Thoracic aorta (tissue), 2 donors: ENCODE data around the gene GPR107. TPM values are rescaled to one million over a fixed set of nuclear protein-coding genes. Genes with fewer than 3 reads are reported as not detected.

Experiments
- ATAC-seq: fragments of 150-250 bp; one replicate; pipeline ENCODE4 v1.8.0; 2017; ENCODE audit warnings: low read depth; ENCODE audit not compliant: insufficient number of reproducible peaks, low FRiP score
- DNase-seq: peaks from one replicate; pipeline ENCODE4 v3.0.0-alpha.2; 2020; ENCODE audit warnings: low spot score
- H3K27ac ChIP-seq, 2 donors: fragments of 200-600 bp; sonication (generic); 1 replicate in 1 of 2; 2 replicates in 1 of 2; pipeline ENCODE4 v1.5.1; 2016; ENCODE audit warnings: mild to moderate bottlenecking in 2 of 2, moderate library complexity in 2 of 2
- H3K27me3 ChIP-seq: fragments of 200-600 bp; sonication (generic); replicated peaks from 2 replicates; pipeline ENCODE4 v1.6.0; 2016; ENCODE audit warnings: mild to moderate bottlenecking; ENCODE audit not compliant: insufficient read depth
- H3K36me3 ChIP-seq: fragments of 200-600 bp; sonication (generic); one replicate; pipeline ENCODE4 v1.5.1; 2016
- H3K4me1 ChIP-seq, 2 donors: fragments of 200-600 bp; sonication (generic); 1 replicate in 1 of 2; 2 replicates in 1 of 2; pipeline versions ENCODE4 v1.5.1 to v1.6.0; 2016; ENCODE audit warnings: low read depth in 2 of 2, mild to moderate bottlenecking in 1 of 2; ENCODE audit not compliant: control insufficient read depth in 1 of 2
- H3K4me3 ChIP-seq: fragments of 200-600 bp; sonication (generic); 2 replicates; pipeline ENCODE4 v1.5.1; 2016; ENCODE audit warnings: mild to moderate bottlenecking
- H3K9me3 ChIP-seq: fragments of 200-600 bp; sonication (generic); 2 replicates; pipeline ENCODE4 v1.5.1; 2016
- total RNA-seq, 2 donors: library from RNA; depleted of rRNA; stranded (reverse); fragments of >200 nt; gene quantifications; one replicate each; pipeline versions ENCODE4 v1.1.0 to v1.2.3, GENCODE V29; 2016
- TF ChIP-seq, protein P1 (sequence below): fragments of 200-600 bp; sonication (generic); IDR thresholded peaks from one replicate; pipeline ENCODE4 v1.5.1; 2019; ENCODE audit warnings: antibody characterized with exemption

GPR107 gene
- total RNA-seq, 2 donors from 2014 or later, result 47.5 to 51.9 TPM

DNA sequence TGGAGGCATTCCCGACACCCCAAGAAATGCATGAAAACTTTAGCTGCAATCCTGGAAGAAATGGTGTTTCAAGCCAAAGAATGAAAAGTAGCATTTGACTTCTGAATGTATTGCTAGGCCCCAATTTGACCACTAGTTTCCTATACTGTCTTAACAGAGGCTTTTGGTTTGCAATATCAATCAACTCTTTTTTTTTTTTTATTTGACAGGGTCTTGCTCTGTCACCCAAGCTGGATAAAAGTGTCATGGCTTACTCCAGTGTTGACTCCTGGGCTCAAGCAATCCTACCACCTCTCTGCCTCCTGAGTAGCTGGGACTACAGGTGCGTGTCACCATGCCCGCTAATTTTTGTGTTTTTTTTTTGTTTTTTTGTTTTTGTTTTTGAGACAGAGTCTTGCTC, 3.2 kb upstream of the GPR107 start:
- H3K4me1 ChIP-seq, result peaks cover 19 to 24% of the 10 kb centered on the region in 2 donors
- no peak overlapping the region for H3K4me3 ChIP-seq
- no peak overlapping the region for H3K27ac ChIP-seq
- H3K9me3 ChIP-seq, result no peaks in the 10 kb centered on the region
- ATAC-seq (no peak), DNase-seq (no peak)
- TF ChIP-seq, protein P1, sequence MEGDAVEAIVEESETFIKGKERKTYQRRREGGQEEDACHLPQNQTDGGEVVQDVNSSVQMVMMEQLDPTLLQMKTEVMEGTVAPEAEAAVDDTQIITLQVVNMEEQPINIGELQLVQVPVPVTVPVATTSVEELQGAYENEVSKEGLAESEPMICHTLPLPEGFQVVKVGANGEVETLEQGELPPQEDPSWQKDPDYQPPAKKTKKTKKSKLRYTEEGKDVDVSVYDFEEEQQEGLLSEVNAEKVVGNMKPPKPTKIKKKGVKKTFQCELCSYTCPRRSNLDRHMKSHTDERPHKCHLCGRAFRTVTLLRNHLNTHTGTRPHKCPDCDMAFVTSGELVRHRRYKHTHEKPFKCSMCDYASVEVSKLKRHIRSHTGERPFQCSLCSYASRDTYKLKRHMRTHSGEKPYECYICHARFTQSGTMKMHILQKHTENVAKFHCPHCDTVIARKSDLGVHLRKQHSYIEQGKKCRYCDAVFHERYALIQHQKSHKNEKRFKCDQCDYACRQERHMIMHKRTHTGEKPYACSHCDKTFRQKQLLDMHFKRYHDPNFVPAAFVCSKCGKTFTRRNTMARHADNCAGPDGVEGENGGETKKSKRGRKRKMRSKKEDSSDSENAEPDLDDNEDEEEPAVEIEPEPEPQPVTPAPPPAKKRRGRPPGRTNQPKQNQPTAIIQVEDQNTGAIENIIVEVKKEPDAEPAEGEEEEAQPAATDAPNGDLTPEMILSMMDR, result no peak
- H3K36me3 ChIP-seq, result no peaks in the 10 kb centered on the region
- no peaks in the 10 kb centered on the region for H3K27me3 ChIP-seq

DNA sequence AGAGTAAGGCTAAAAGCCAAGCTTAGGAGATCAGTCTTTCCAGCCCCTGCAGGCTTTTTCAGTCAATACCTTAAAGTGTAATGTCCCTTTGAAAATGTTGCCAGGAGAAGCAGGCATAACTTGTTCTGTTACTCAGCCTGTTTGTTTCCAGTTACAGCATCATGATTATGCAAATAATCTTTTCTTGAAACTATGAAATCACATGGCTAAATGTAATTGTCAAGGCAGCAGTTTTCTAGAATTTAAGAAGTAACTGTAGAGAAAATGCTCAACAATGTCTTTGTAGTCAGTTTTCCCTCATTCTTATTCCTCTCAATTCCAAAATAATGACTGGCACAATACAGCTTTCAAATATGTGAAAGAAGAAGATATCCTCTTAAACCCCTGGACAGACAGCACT, 1.9 kb upstream of the GPR107 start:
- peaks cover 19 to 28% of the 10 kb centered on the region in 2 donors for H3K4me1 ChIP-seq
- no peaks in the 10 kb centered on the region for H3K27me3 ChIP-seq
- H3K36me3 ChIP-seq, result no peaks in the 10 kb centered on the region
- no peak overlapping the region for H3K4me3 ChIP-seq
- ATAC-seq (no peak), DNase-seq (no peak)
- no peaks in the 10 kb centered on the region for H3K9me3 ChIP-seq
- no peak overlapping the region for H3K27ac ChIP-seq
- TF ChIP-seq, protein P1, result no peak

DNA sequence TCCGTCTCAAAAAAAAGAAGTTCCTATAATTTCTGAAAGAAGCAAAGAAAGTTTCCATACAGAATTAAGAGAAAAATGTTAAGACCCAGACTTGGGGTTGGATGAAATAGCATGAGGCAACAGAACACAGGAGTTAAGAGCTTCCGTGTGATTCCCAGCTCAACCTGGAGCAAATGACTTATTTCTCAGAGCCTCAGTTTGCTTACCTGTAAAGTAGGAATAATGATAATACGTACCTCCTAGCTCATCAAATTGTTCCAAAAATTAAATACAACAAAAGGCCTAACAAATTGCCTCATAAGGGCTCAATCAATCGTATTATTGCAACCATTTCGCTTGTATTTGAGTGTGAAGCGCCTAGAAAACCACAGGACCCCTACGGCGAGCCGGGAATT, 600 bp upstream of the GPR107 start:
- H3K36me3 ChIP-seq, result no peaks in the 10 kb centered on the region
- H3K4me1 ChIP-seq, result peaks cover 19 to 32% of the 10 kb centered on the region in 2 donors
- peak overlapping the region; percentile 93 for H3K27ac ChIP-seq
- no peaks in the 10 kb centered on the region for H3K9me3 ChIP-seq
- no peak for DNase-seq
- peak overlapping the region; percentile 97 for H3K4me3 ChIP-seq
- H3K27me3 ChIP-seq, result no peaks in the 10 kb centered on the region
- TF ChIP-seq, protein P1, result no peak
- ATAC-seq, result no peak

DNA sequence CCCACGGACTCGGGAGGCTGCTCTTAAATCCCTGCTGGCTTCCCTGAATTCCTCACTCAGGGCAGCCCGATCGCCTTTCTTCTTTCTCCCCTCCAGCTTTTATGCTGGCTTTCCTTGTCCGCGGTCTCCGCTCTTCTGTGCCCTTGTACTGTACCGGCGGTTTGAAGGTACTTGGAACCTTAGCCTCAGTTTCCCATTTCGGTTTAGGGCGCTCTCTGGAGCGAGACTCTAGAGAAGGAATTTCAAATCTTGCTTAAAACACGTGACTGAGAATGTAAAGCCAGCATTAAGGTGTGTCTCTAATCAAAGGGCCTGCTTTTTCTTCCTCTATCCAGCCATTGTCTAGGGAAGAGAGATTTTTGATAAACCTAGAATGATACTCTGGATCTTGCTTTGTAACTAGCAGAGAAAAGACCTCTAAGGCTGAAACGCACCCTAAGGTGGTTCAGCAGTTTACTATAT, 650 bp downstream of the GPR107 start:
- Histone ChIP-seq H3K27ac (peak overlapping the region; percentile 93), H3K4me1 (peaks cover 19 to 32% of the 10 kb centered on the region in 2 donors), H3K36me3 (no peaks in the 10 kb centered on the region), H3K9me3 (no peaks in the 10 kb centered on the region), H3K27me3 (no peaks in the 10 kb centered on the region), H3K4me3 (peak overlapping the region; percentile 97)
- TF ChIP-seq, protein P1, result no peak
- ATAC-seq (no peak), DNase-seq (no peak)

DNA sequence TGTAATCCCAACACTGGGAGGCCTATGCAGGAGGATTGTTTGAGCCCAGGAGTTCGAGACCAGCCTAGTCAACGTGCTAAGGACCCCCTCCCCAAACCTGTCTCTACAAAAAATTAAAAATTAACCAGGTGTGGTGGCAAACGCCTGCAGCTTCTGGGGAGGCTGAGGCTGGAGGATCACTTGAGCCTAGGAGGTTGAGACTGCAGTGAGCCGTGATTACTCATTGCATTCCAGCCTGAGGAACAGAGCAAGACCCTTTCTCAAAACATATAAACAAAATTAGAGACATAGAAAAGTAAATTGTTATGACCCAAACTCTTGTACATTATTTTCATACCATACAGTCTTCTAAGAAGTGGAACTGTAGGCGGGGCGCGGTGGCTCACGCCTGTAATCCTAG, 1.1 kb downstream of the GPR107 start:
- peak overlapping the region; percentile 93 for H3K27ac ChIP-seq

More for the DNA sequence above, 1.1 kb downstream of the GPR107 start:
- H3K36me3 ChIP-seq, result no peaks in the 10 kb centered on the region
- no peaks in the 10 kb centered on the region for H3K27me3 ChIP-seq
- DNase-seq (no peak), ATAC-seq (no peak)
- peak overlapping the region; percentile 97 for H3K4me3 ChIP-seq
- H3K9me3 ChIP-seq, result no peaks in the 10 kb centered on the region
- H3K4me1 ChIP-seq, result peaks cover 19 to 32% of the 10 kb centered on the region in 2 donors
- TF ChIP-seq, protein P1, result no peak
